Liver (tissue), 9 donors: ENCODE results near the gene HGS. TPM values are rescaled to one million over a fixed set of nuclear protein-coding genes. Genes with fewer than 3 reads are reported as not detected.

Experiments used
- DNase-seq: peaks from one replicate; pipeline ENCODE4 v3.0.0-alpha.2; 2017; ENCODE audit warnings: low spot score
- H3K27ac ChIP-seq, 2 donors: one replicate each; pipeline ENCODE4 v1.7.0; 2013; ENCODE audit warnings: inconsistent platforms in 2 of 2, low read length in 2 of 2, control low read depth in 1 of 2, low read depth in 1 of 2, mild to moderate bottlenecking in 1 of 2
- H3K27me3 ChIP-seq, 4 donors: one replicate each; pipeline versions ENCODE4 v1.6.1 to v1.7.0; 2013; ENCODE audit warnings: low read length in 3 of 4, inconsistent platforms in 1 of 4, mild to moderate bottlenecking in 1 of 4, moderate library complexity in 1 of 4; ENCODE audit not compliant: control insufficient read depth in 4 of 4, insufficient read depth in 4 of 4
- H3K36me3 ChIP-seq, 4 donors: one replicate each; pipeline versions ENCODE4 v1.6.1 to v1.7.0; 2013; ENCODE audit warnings: low read length in 3 of 4, mild to moderate bottlenecking in 3 of 4, low read depth in 1 of 4, moderate library complexity in 1 of 4; ENCODE audit not compliant: control insufficient read depth in 4 of 4, insufficient read depth in 3 of 4
- H3K4me1 ChIP-seq, 4 donors: one replicate each; pipeline versions ENCODE4 v1.6.1 to v1.7.0; 2013; ENCODE audit warnings: low read length in 3 of 4, mild to moderate bottlenecking in 3 of 4, moderate library complexity in 1 of 4; ENCODE audit not compliant: control insufficient read depth in 4 of 4, insufficient read depth in 4 of 4
- H3K4me3 ChIP-seq, 3 donors: one replicate each; pipeline versions ENCODE4 v1.6.1 to v1.7.0; 2013; ENCODE audit warnings: low read length in 3 of 3, control low read depth in 1 of 3, low read depth in 1 of 3, mild to moderate bottlenecking in 1 of 3
- H3K9ac ChIP-seq, 2 donors: one replicate each; pipeline ENCODE4 v1.7.0; 2013; ENCODE audit warnings: low read length in 2 of 2, mild to moderate bottlenecking in 2 of 2, moderate library complexity in 2 of 2, control low read depth in 1 of 2, low read depth in 1 of 2
- H3K9me3 ChIP-seq, 4 donors: one replicate each; pipeline versions ENCODE4 v1.6.1 to v1.7.0; 2013; ENCODE audit warnings: low read length in 3 of 4; ENCODE audit not compliant: control insufficient read depth in 4 of 4
- EGR1 ChIP-seq, 2 donors: IDR thresholded peaks; 2 replicates each; pipeline ENCODE4 v1.6.1; 2016 to 2018; ENCODE audit warnings: antibody characterized with exemption in 2 of 2, low read depth in 2 of 2
- FOXA1 ChIP-seq: IDR thresholded peaks from 2 replicates; pipeline ENCODE4 v1.6.1; 2016; ENCODE audit warnings: antibody characterized with exemption
- FOXA2 ChIP-seq: IDR thresholded peaks from 2 replicates; pipeline ENCODE4 v1.6.1; 2016; ENCODE audit warnings: antibody characterized with exemption
- GABPA ChIP-seq, 2 donors: IDR thresholded peaks in 1 of 2; conservative IDR thresholded peaks in 1 of 2; 2 replicates each; pipeline ENCODE4 v1.6.1; 2016; ENCODE audit warnings: antibody characterized with exemption in 2 of 2, mild to moderate bottlenecking in 1 of 2, moderate library complexity in 1 of 2
- HNF4A ChIP-seq, 2 donors: conservative IDR thresholded peaks; 2 replicates each; pipeline ENCODE4 v1.6.1; 2016; ENCODE audit warnings: antibody characterized with exemption in 2 of 2, mild to moderate bottlenecking in 2 of 2
- HNF4G ChIP-seq: IDR thresholded peaks from 2 replicates; pipeline ENCODE4 v1.6.1; 2016; ENCODE audit warnings: antibody characterized with exemption
- JUND ChIP-seq, 2 donors: IDR thresholded peaks; 2 replicates each; pipeline ENCODE4 v1.6.1; 2016; ENCODE audit warnings: antibody characterized with exemption in 2 of 2
- NR2F2 ChIP-seq: IDR thresholded peaks from 2 replicates; pipeline ENCODE4 v1.6.1; 2016; ENCODE audit warnings: antibody characterized with exemption
- RXRA ChIP-seq, 2 donors: IDR thresholded peaks; 2 replicates each; pipeline ENCODE4 v1.6.1; 2017 to 2018; ENCODE audit warnings: antibody characterized with exemption in 2 of 2, mild to moderate bottlenecking in 1 of 2
- SP1 ChIP-seq: IDR thresholded peaks from 2 replicates; pipeline ENCODE4 v1.6.1; 2018; ENCODE audit warnings: antibody characterized with exemption, mild to moderate bottlenecking
- TAF1 ChIP-seq: conservative IDR thresholded peaks from 2 replicates; pipeline ENCODE4 v1.6.1; 2016; ENCODE audit warnings: antibody characterized with exemption, mild to moderate bottlenecking
- YY1 ChIP-seq: IDR thresholded peaks from 2 replicates; pipeline ENCODE4 v1.6.1; 2016; ENCODE audit warnings: antibody characterized with exemption, mild to moderate bottlenecking
- WGBS: extraction: QIAGEN DNeasy Blood & Tissue Kit; methylation state at CpG from one replicate; pipeline ENCODE4 v1.1.7; 2013; 5-methylcytosine and 5-hydroxymethylcytosine counted together
- polyA plus RNA-seq, 2 donors: library from polyadenylated mRNA; stranded (reverse) in 1 of 2; unstranded in 1 of 2; fragments of 200-250 nt in 1 of 2; fragments of >200 nt in 1 of 2; fragmentation: Nextera tagmentation in 1 of 2; extraction: Ambion mirVana in 1 of 2; gene quantifications; one replicate each; pipeline versions ENCODE4 v1.2.1 to v1.2.3, GENCODE V29; 2013 to 2015
- total RNA-seq, 2 donors: library from RNA; depleted of rRNA; stranded (reverse); fragments of >200 nt; gene quantifications; one replicate each; pipeline ENCODE4 v1.2.3, GENCODE V29; 2014
- TF ChIP-seq, protein P1 (sequence below): IDR thresholded peaks from 2 replicates; pipeline ENCODE4 v1.6.1; 2016; ENCODE audit warnings: antibody characterized with exemption, mild to moderate bottlenecking
- TF ChIP-seq, protein P2 (sequence below): IDR thresholded peaks from 2 replicates; pipeline ENCODE4 v1.6.1; 2016; ENCODE audit warnings: antibody characterized with exemption
- TF ChIP-seq, protein P3 (sequence below): IDR thresholded peaks from 2 replicates; pipeline ENCODE4 v1.6.1; 2016; ENCODE audit warnings: antibody characterized with exemption
- TF ChIP-seq, protein P4 (sequence below): fragments of 150-350 bp; IDR thresholded peaks from 2 replicates; pipeline ENCODE4 v1.5.1; 2017; ENCODE audit warnings: improper control_type of control experiment, low read depth, low read length; ENCODE audit not compliant: missing input control
- donor health status: healthy.
- donor health status: healthy.
- donor health status: healthy.
- donor health status: healthy.
- donor health status: healthy.

Gene HGS
- total and polyA plus RNA-seq, 4 donors: 21.8 to 31.6 (median 28.2) TPM

DNA sequence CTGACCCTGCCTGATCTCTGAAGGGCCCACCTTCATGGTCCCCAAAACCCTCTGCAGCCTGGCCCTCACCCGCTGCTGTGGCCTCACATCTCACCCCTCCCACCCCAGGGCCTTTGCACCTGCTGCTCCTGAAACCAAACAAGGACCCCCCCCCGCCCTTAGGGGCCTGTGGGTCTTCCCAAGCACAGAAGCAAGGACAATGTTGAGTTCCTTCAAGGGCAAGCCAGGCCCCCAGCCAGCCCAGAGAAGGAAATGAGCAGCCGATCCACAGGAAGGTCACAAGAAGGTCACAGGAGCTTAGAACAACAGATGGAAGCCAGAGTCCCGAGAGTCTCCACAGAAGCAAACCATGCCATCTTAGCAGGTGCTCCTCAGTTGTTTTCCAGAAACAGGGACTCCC, 27.0 kb upstream of the HGS start:
- Histone ChIP-seq H3K9ac (no peak overlapping the region), H3K36me3 (no peaks in the 10 kb centered on the region), H3K27ac (no peak overlapping the region), H3K9me3 (no peaks in the 10 kb centered on the region), H3K4me1 (peaks cover 0 to 3% (median 0%) of the 10 kb centered on the region in 4 donors), H3K27me3 (no peaks in the 10 kb centered on the region), H3K4me3 (no peak overlapping the region)
- 67% methylated on average over 4 of the region's 4 CpGs for WGBS
- DNase-seq: no peak
- TF ChIP-seq HNF4A (conservative IDR thresholded peaks at IDR 0.05) (no peak), FOXA1 (no peak), SP1 (no peak), RXRA (IDR thresholded peaks at IDR 0.05) (no peak), EGR1 (IDR thresholded peaks at IDR 0.05; ENCODE audit: low read depth in 2 of 2) (no peak), YY1 (no peak), NR2F2 (no peak), JUND (IDR thresholded peaks at IDR 0.05) (no peak), FOXA2 (no peak), HNF4G (no peak)
- TF ChIP-seq, protein P1, sequence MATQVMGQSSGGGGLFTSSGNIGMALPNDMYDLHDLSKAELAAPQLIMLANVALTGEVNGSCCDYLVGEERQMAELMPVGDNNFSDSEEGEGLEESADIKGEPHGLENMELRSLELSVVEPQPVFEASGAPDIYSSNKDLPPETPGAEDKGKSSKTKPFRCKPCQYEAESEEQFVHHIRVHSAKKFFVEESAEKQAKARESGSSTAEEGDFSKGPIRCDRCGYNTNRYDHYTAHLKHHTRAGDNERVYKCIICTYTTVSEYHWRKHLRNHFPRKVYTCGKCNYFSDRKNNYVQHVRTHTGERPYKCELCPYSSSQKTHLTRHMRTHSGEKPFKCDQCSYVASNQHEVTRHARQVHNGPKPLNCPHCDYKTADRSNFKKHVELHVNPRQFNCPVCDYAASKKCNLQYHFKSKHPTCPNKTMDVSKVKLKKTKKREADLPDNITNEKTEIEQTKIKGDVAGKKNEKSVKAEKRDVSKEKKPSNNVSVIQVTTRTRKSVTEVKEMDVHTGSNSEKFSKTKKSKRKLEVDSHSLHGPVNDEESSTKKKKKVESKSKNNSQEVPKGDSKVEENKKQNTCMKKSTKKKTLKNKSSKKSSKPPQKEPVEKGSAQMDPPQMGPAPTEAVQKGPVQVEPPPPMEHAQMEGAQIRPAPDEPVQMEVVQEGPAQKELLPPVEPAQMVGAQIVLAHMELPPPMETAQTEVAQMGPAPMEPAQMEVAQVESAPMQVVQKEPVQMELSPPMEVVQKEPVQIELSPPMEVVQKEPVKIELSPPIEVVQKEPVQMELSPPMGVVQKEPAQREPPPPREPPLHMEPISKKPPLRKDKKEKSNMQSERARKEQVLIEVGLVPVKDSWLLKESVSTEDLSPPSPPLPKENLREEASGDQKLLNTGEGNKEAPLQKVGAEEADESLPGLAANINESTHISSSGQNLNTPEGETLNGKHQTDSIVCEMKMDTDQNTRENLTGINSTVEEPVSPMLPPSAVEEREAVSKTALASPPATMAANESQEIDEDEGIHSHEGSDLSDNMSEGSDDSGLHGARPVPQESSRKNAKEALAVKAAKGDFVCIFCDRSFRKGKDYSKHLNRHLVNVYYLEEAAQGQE: no peak
- TF ChIP-seq, protein P2, sequence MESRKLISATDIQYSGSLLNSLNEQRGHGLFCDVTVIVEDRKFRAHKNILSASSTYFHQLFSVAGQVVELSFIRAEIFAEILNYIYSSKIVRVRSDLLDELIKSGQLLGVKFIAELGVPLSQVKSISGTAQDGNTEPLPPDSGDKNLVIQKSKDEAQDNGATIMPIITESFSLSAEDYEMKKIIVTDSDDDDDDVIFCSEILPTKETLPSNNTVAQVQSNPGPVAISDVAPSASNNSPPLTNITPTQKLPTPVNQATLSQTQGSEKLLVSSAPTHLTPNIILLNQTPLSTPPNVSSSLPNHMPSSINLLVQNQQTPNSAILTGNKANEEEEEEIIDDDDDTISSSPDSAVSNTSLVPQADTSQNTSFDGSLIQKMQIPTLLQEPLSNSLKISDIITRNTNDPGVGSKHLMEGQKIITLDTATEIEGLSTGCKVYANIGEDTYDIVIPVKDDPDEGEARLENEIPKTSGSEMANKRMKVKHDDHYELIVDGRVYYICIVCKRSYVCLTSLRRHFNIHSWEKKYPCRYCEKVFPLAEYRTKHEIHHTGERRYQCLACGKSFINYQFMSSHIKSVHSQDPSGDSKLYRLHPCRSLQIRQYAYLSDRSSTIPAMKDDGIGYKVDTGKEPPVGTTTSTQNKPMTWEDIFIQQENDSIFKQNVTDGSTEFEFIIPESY: no peak
- TF ChIP-seq, protein P3, sequence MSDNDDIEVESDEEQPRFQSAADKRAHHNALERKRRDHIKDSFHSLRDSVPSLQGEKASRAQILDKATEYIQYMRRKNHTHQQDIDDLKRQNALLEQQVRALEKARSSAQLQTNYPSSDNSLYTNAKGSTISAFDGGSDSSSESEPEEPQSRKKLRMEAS: no peak
- TF ChIP-seq, protein P4, sequence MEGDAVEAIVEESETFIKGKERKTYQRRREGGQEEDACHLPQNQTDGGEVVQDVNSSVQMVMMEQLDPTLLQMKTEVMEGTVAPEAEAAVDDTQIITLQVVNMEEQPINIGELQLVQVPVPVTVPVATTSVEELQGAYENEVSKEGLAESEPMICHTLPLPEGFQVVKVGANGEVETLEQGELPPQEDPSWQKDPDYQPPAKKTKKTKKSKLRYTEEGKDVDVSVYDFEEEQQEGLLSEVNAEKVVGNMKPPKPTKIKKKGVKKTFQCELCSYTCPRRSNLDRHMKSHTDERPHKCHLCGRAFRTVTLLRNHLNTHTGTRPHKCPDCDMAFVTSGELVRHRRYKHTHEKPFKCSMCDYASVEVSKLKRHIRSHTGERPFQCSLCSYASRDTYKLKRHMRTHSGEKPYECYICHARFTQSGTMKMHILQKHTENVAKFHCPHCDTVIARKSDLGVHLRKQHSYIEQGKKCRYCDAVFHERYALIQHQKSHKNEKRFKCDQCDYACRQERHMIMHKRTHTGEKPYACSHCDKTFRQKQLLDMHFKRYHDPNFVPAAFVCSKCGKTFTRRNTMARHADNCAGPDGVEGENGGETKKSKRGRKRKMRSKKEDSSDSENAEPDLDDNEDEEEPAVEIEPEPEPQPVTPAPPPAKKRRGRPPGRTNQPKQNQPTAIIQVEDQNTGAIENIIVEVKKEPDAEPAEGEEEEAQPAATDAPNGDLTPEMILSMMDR: no peak

DNA sequence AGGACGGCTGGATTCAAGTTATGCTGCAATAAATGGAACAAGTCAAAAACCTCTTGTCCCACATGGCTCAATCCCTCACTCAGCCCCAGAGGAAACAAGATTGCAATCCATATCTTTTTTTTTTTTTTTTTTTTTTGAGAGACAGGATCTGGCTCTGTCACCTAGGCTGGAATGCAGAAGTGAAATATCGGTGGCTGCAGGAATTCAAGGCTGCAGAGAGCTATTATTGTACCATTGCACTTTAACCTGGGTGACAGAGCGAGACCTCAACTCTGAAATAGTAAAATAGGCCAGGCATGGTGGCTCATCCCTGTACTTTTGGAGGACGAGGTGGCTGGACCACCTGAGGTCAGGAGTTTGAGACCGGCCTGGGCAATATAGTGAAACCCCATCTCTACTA, 24.8 kb upstream of the HGS start:
- H3K27ac ChIP-seq: no peak overlapping the region
- no peak for TF ChIP-seq FOXA1
- no peak for TF ChIP-seq GABPA (IDR thresholded peaks at IDR 0.05 in 1 of 2, conservative IDR thresholded peaks at IDR 0.05 in 1 of 2)
- no peak for TF ChIP-seq TAF1
- WGBS: 79% methylated on average over 5 of the region's 5 CpGs

More for the DNA sequence above, 24.8 kb upstream of the HGS start:
- no peak overlapping the region for H3K9ac ChIP-seq
- no peaks in the 10 kb centered on the region for H3K36me3 ChIP-seq
- H3K9me3 ChIP-seq: no peaks in the 10 kb centered on the region
- no peak overlapping the region for H3K4me3 ChIP-seq
- no peak for DNase-seq
- H3K4me1 ChIP-seq: peaks cover 0 to 3% (median 0%) of the 10 kb centered on the region in 4 donors
- H3K27me3 ChIP-seq: no peaks in the 10 kb centered on the region
